Renal cortical epithelial cell (primary cell): ENCODE measurements around the gene GINS3. TPM values are rescaled to one million over a fixed set of nuclear protein-coding genes. Genes with fewer than 3 reads are reported as not detected.

Experiments used
- total RNA-seq: library from RNA; depleted of rRNA; stranded (reverse); fragments of >200 nt; gene quantifications from 2 replicates; pipeline ENCODE4 v1.2.3, GENCODE V29; 2014

GINS3 gene
- total RNA-seq, 1 donor from 2014 or later = 4.4 TPM

Other genes with a start within 250 kb of the GINS3 start
- 27.1 and 73.6 TPM in 2 replicates for gene CSNK2A2, start 194.4 kb upstream of the GINS3 start, total RNA-seq
- not detected in 2 replicates for gene PRSS54, start 97.4 kb upstream of the GINS3 start, total RNA-seq
- gene NDRG4, start 107.7 kb downstream of the GINS3 start, total RNA-seq = 15.8 and 26.0 TPM in 2 replicates
- gene SETD6, start 123.0 kb downstream of the GINS3 start, total RNA-seq = 9.0 and 17.3 TPM in 2 replicates
- 134 and 256 TPM in 2 replicates for gene CNOT1, start 237.4 kb downstream of the GINS3 start, total RNA-seq